PC-9 (cell line): ENCODE results near the gene WDR7.

Source experiments
- EZH2 ChIP-seq: fragments of 200-600 bp; sonication (generic); IDR thresholded peaks from 2 replicates; pipeline ENCODE4 v1.8.0; 2017; ENCODE audit warnings: antibody characterized with exemption, low read depth
- TF ChIP-seq, protein P1 (sequence below): fragments of 200-600 bp; sonication (generic); conservative IDR thresholded peaks from 2 replicates; pipeline ENCODE4 v1.6.1; 2017; ENCODE audit warnings: mixed run types, antibody characterized with exemption, mild to moderate bottlenecking, moderate library complexity

- TF ChIP-seq, protein P1, sequence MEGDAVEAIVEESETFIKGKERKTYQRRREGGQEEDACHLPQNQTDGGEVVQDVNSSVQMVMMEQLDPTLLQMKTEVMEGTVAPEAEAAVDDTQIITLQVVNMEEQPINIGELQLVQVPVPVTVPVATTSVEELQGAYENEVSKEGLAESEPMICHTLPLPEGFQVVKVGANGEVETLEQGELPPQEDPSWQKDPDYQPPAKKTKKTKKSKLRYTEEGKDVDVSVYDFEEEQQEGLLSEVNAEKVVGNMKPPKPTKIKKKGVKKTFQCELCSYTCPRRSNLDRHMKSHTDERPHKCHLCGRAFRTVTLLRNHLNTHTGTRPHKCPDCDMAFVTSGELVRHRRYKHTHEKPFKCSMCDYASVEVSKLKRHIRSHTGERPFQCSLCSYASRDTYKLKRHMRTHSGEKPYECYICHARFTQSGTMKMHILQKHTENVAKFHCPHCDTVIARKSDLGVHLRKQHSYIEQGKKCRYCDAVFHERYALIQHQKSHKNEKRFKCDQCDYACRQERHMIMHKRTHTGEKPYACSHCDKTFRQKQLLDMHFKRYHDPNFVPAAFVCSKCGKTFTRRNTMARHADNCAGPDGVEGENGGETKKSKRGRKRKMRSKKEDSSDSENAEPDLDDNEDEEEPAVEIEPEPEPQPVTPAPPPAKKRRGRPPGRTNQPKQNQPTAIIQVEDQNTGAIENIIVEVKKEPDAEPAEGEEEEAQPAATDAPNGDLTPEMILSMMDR: no peak
- no peak for TF ChIP-seq EZH2
Observed at GRCh38 chr18:56803051-56803450, 151.9 kb downstream of the WDR7 start.
